ENCODE data around the gene CDK5RAP2. TPM values are rescaled to one million over a fixed set of nuclear protein-coding genes. Genes with fewer than 3 reads are reported as not detected.

CDK5RAP2 gene
- polyA plus RNA-seq, 1 donor (not counting 4 experiments of a cell fraction or from before 2014, with no cell fraction given): 22.4 TPM

DNA sequence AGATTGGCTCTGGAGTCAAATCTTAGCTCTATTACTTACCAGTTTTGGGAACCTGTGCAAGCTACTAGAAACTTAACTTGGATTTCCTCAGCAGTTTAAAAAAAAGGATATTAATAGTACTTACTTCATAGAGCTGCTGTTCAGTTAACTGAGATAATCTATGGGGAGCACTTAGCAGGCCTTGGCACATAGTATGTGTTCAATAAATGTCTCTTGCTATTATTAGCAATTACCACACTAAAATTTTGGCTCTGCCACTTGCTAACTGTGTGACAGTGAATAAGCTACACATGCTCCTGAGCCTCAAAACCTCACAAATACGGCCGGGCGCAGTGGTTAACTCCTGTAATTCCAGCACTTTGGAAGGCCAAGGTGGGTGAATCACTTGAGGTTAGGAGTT, 55.9 kb downstream of the CDK5RAP2 start:
- Histone ChIP-seq H3K4me3 (ENCODE audit: control insufficient read depth in 2 of 3, extremely low read depth in 1 of 3, insufficient read depth in 2 of 3, low read depth in 1 of 3, low read length in 3 of 3) (no peak overlapping the region), H3K9me1 (ENCODE audit: control insufficient read depth, extremely low read depth, insufficient read depth, low read length) (no peaks in the 10 kb centered on the region), H3K79me2 (ENCODE audit: control insufficient read depth, insufficient read depth, low read length) (no peaks in the 10 kb centered on the region), H3K27ac (ENCODE audit: control insufficient read depth, insufficient read depth, low read length) (no peak overlapping the region), H3K9ac (ENCODE audit: control insufficient read depth, extremely low read depth, insufficient read depth, low read length) (no peak overlapping the region), H4K20me1 (ENCODE audit: control insufficient read depth, extremely low read depth, insufficient read depth, low read length) (no peaks in the 10 kb centered on the region), H2AFZ (ENCODE audit: control insufficient read depth, low read length) (no peak overlapping the region), H3K9me3 (ENCODE audit: control insufficient read depth, low read depth, low read length) (no peaks in the 10 kb centered on the region), H3K36me3 (ENCODE audit: control insufficient read depth in 2 of 2, extremely low read depth in 1 of 2, insufficient read depth in 2 of 2, low read length in 2 of 2) (peaks cover 19 to 27% of the 10 kb centered on the region in 2 experiments), H3K4me1 (ENCODE audit: control insufficient read depth, extremely low read depth, insufficient read depth, low read length) (no peaks in the 10 kb centered on the region), H3K27me3 (ENCODE audit: control insufficient read depth, extremely low read depth, insufficient read depth, low read length) (no peaks in the 10 kb centered on the region), H3K4me2 (ENCODE audit: control insufficient read depth, extremely low read depth, insufficient read depth, low read depth, low read length) (no peak overlapping the region)
- FAIRE-seq: no peak
- no peak for DNase-seq (ENCODE audit: low read depth, low spot score)
- no peak for TF ChIP-seq EZH2 (IDR thresholded peaks at IDR 0.05; ENCODE audit: low read length)
- TF ChIP-seq, protein P1, sequence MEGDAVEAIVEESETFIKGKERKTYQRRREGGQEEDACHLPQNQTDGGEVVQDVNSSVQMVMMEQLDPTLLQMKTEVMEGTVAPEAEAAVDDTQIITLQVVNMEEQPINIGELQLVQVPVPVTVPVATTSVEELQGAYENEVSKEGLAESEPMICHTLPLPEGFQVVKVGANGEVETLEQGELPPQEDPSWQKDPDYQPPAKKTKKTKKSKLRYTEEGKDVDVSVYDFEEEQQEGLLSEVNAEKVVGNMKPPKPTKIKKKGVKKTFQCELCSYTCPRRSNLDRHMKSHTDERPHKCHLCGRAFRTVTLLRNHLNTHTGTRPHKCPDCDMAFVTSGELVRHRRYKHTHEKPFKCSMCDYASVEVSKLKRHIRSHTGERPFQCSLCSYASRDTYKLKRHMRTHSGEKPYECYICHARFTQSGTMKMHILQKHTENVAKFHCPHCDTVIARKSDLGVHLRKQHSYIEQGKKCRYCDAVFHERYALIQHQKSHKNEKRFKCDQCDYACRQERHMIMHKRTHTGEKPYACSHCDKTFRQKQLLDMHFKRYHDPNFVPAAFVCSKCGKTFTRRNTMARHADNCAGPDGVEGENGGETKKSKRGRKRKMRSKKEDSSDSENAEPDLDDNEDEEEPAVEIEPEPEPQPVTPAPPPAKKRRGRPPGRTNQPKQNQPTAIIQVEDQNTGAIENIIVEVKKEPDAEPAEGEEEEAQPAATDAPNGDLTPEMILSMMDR (optimal IDR thresholded peaks at IDR 0.05 in 1 of 3, IDR thresholded peaks at IDR 0.05 in 1 of 3, conservative IDR thresholded peaks at IDR 0.05 in 1 of 3; ENCODE audit: extremely low read depth in 1 of 3, insufficient read depth in 2 of 3, low read length in 3 of 3): no peak
- dilution Hi-C loops (cut with MboI; ENCODE audit: extremely low pct_ligation_motif_present, low sequenced_read_pairs): no loop called here

DNA sequence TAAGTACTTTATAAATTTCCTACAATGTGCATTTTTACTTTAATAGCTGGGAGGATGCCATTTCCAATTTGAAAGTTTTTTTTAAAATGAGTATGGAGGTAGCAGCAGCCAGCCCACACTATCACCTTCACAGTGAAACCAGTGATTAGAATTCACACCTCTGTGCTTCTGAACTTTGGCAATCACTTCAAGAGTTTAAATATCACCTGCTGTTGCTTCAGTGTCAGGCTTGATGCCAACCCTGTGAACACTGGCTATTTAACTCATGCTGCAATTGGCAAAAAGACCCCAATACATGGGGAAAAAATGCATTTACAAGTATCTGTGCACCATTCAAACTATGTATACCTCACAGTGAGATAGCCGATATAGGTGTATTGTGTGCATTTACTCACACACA, 57.4 kb downstream of the CDK5RAP2 start:
- FAIRE-seq: no peak

More for the DNA sequence above, 57.4 kb downstream of the CDK5RAP2 start:
- H3K4me2 ChIP-seq (ENCODE audit: control insufficient read depth, extremely low read depth, insufficient read depth, low read depth, low read length): no peak overlapping the region
- no peak overlapping the region for H3K4me3 ChIP-seq (ENCODE audit: control insufficient read depth in 2 of 3, extremely low read depth in 1 of 3, insufficient read depth in 2 of 3, low read depth in 1 of 3, low read length in 3 of 3)
- no peak overlapping the region for H3K27ac ChIP-seq (ENCODE audit: control insufficient read depth, insufficient read depth, low read length)
- no peak overlapping the region for H2AFZ ChIP-seq (ENCODE audit: control insufficient read depth, low read length)
- H3K4me1 ChIP-seq (ENCODE audit: control insufficient read depth, extremely low read depth, insufficient read depth, low read length): no peaks in the 10 kb centered on the region
- no peaks in the 10 kb centered on the region for H3K9me1 ChIP-seq (ENCODE audit: control insufficient read depth, extremely low read depth, insufficient read depth, low read length)
- no peak for DNase-seq (ENCODE audit: low read depth, low spot score)
- peaks cover 14 to 15% of the 10 kb centered on the region in 2 experiments for H3K36me3 ChIP-seq (ENCODE audit: control insufficient read depth in 2 of 2, extremely low read depth in 1 of 2, insufficient read depth in 2 of 2, low read length in 2 of 2)
- TF ChIP-seq EZH2 (IDR thresholded peaks at IDR 0.05; ENCODE audit: low read length): no peak
- TF ChIP-seq, protein P1 (optimal IDR thresholded peaks at IDR 0.05 in 1 of 3, IDR thresholded peaks at IDR 0.05 in 1 of 3, conservative IDR thresholded peaks at IDR 0.05 in 1 of 3; ENCODE audit: extremely low read depth in 1 of 3, insufficient read depth in 2 of 3, low read length in 3 of 3): no peak
- H4K20me1 ChIP-seq (ENCODE audit: control insufficient read depth, extremely low read depth, insufficient read depth, low read length): no peaks in the 10 kb centered on the region
- H3K9me3 ChIP-seq (ENCODE audit: control insufficient read depth, low read depth, low read length): no peaks in the 10 kb centered on the region
- dilution Hi-C loops (cut with MboI; ENCODE audit: extremely low pct_ligation_motif_present, low sequenced_read_pairs): no loop called here
- no peak overlapping the region for H3K9ac ChIP-seq (ENCODE audit: control insufficient read depth, extremely low read depth, insufficient read depth, low read length)
- H3K27me3 ChIP-seq (ENCODE audit: control insufficient read depth, extremely low read depth, insufficient read depth, low read length): no peaks in the 10 kb centered on the region
- H3K79me2 ChIP-seq (ENCODE audit: control insufficient read depth, insufficient read depth, low read length): no peaks in the 10 kb centered on the region
